ENCODE measurements around the gene TEAD2.

TEAD2 gene

GRCh38 chr19:49344505-49345423 lies 17.5 kb downstream of the TEAD2 start:
- DNase-seq = no peak

- no peak for DNase-seq
These were observed 19.1 kb downstream of the TEAD2 start for GRCh38 chr19:49343123-49343522.

- no peak for DNase-seq
These were observed 19.9 kb downstream of the TEAD2 start for GRCh38 chr19:49342291-49342721.

GRCh38 chr19:49340865-49341718 lies 21.1 kb downstream of the TEAD2 start:
- no peak for DNase-seq

- no peak for DNase-seq
These were observed 21.9 kb downstream of the TEAD2 start for GRCh38 chr19:49340069-49340864.

- peak; percentile 54 for DNase-seq
These were observed 22.7 kb downstream of the TEAD2 start for GRCh38 chr19:49339301-49340068.

- DNase-seq = peak; percentile 60
These were observed 23.4 kb downstream of the TEAD2 start for GRCh38 chr19:49338691-49339300.

GRCh38 chr19:49338023-49338677 lies 24.1 kb downstream of the TEAD2 start:
- DNase-seq = peak; percentile 52

- peak; percentile 38 for DNase-seq
These were observed 24.8 kb downstream of the TEAD2 start for GRCh38 chr19:49337267-49338022.

GRCh38 chr19:49336482-49337266 lies 25.5 kb downstream of the TEAD2 start:
- DNase-seq = peak; percentile 51

GRCh38 chr19:49335784-49336481 lies 26.3 kb downstream of the TEAD2 start:
- peak; percentile 52 for DNase-seq

- peak; percentile 85 for DNase-seq
These were observed 27.0 kb downstream of the TEAD2 start, which contains the start of gene CD37 for GRCh38 chr19:49335071-49335783. CD37 (plus strand) TSS chr19:49335406; CDS start chr19:49335541, 135 bp downstream.

- DNase-seq = peak; percentile 84
These were observed 28.4 kb downstream of the TEAD2 start for GRCh38 chr19:49333811-49334288.

- DNase-seq = no peak
These were observed 28.8 kb downstream of the TEAD2 start for GRCh38 chr19:49333418-49333805.

GRCh38 chr19:49332691-49333417 lies 29.4 kb downstream of the TEAD2 start:
- peak; percentile 56 for DNase-seq

GRCh38 chr19:49331616-49332055 lies 30.6 kb downstream of the TEAD2 start:
- peak; percentile 68 for DNase-seq

GRCh38 chr19:49331187-49331586 lies 31.0 kb downstream of the TEAD2 start:
- peak; percentile 49 for DNase-seq

Measured in activated CD8-positive, alpha-beta memory T cell treated with anti-CD3 and anti-CD28 coated beads for 24 hours (primary cell).